ENCODE measurements around the gene WDR26.

The WDR26 gene

GRCh38 chr1:224390517-224390916, 44.1 kb downstream of the WDR26 start:
- H4K20me1 ChIP-seq (ENCODE audit: control insufficient read depth, insufficient read depth, low read depth, low read length): no peaks in the 10 kb centered on the region
- no peak for TF ChIP-seq CTCF (IDR thresholded peaks at IDR 0.05; ENCODE audit: low read depth, low read length, poor library complexity, severe bottlenecking)
- no peak for TF ChIP-seq EZH2phosphoT487 (IDR thresholded peaks at IDR 0.05; ENCODE audit: borderline replicate concordance, low read length)
- no peak overlapping the region for H3K4me3 ChIP-seq (ENCODE audit: low read length)
- H3K9me3 ChIP-seq (ENCODE audit: control insufficient read depth, insufficient read depth, low read length): no peaks in the 10 kb centered on the region
- no peaks in the 10 kb centered on the region for H3K27me3 ChIP-seq (ENCODE audit: control insufficient read depth, low read length)
- no peak overlapping the region for H3K4me2 ChIP-seq (ENCODE audit: low read length)
- no peaks in the 10 kb centered on the region for H3K79me2 ChIP-seq (ENCODE audit: control insufficient read depth, low read length)
- H3K4me1 ChIP-seq (ENCODE audit: control insufficient read depth, low read length): no peaks in the 10 kb centered on the region
- no peaks in the 10 kb centered on the region for H3K9me2 ChIP-seq (replicated peaks; ENCODE audit: control insufficient read depth, low read length)
- peaks cover 88% of the 10 kb centered on the region for H3K36me3 ChIP-seq (ENCODE audit: control insufficient read depth, low read length)
- no peak overlapping the region for H3K27ac ChIP-seq (ENCODE audit: low read depth, low read length)
- peaks cover 3% of the 10 kb centered on the region; the same call in 1 of the 2 replicates for H3F3A ChIP-seq (ENCODE audit: control insufficient read depth, insufficient read depth)

GRCh38 chr1:224387943-224388342, 46.7 kb downstream of the WDR26 start:
- no peaks in the 10 kb centered on the region for H3K9me3 ChIP-seq (ENCODE audit: control insufficient read depth, insufficient read depth, low read length)
- no peaks in the 10 kb centered on the region for H3K9me2 ChIP-seq (replicated peaks; ENCODE audit: control insufficient read depth, low read length)
- no peaks in the 10 kb centered on the region for H3K27me3 ChIP-seq (ENCODE audit: control insufficient read depth, low read length)
- peaks cover 62% of the 10 kb centered on the region for H3K36me3 ChIP-seq (ENCODE audit: control insufficient read depth, low read length)
- H3K79me2 ChIP-seq (ENCODE audit: control insufficient read depth, low read length): no peaks in the 10 kb centered on the region
- no peaks in the 10 kb centered on the region for H3K4me1 ChIP-seq (ENCODE audit: control insufficient read depth, low read length)
- TF ChIP-seq CTCF (IDR thresholded peaks at IDR 0.05; ENCODE audit: low read depth, low read length, poor library complexity, severe bottlenecking) (no peak), EZH2phosphoT487 (IDR thresholded peaks at IDR 0.05; ENCODE audit: borderline replicate concordance, low read length) (no peak)
- H3K4me3 ChIP-seq (ENCODE audit: low read length): no peak overlapping the region
- no peaks in the 10 kb centered on the region for H4K20me1 ChIP-seq (ENCODE audit: control insufficient read depth, insufficient read depth, low read depth, low read length)
- no peak overlapping the region for H3K4me2 ChIP-seq (ENCODE audit: low read length)
- H3K27ac ChIP-seq (ENCODE audit: low read depth, low read length): no peak overlapping the region
- H3F3A ChIP-seq (ENCODE audit: control insufficient read depth, insufficient read depth): peaks cover 9% of the 10 kb centered on the region

GRCh38 chr1:224387302-224387912, 47.2 kb downstream of the WDR26 start:
- no peaks in the 10 kb centered on the region for H3K9me3 ChIP-seq (ENCODE audit: control insufficient read depth, insufficient read depth, low read length)
- peaks cover 14% of the 10 kb centered on the region for H3F3A ChIP-seq (ENCODE audit: control insufficient read depth, insufficient read depth)
- no peaks in the 10 kb centered on the region for H3K9me2 ChIP-seq (replicated peaks; ENCODE audit: control insufficient read depth, low read length)
- H3K36me3 ChIP-seq (ENCODE audit: control insufficient read depth, low read length): peaks cover 57% of the 10 kb centered on the region
- H3K27ac ChIP-seq (ENCODE audit: low read depth, low read length): no peak overlapping the region
- no peaks in the 10 kb centered on the region for H3K79me2 ChIP-seq (ENCODE audit: control insufficient read depth, low read length)
- no peak for TF ChIP-seq EZH2phosphoT487 (IDR thresholded peaks at IDR 0.05; ENCODE audit: borderline replicate concordance, low read length)
- TF ChIP-seq CTCF (IDR thresholded peaks at IDR 0.05; ENCODE audit: low read depth, low read length, poor library complexity, severe bottlenecking): no peak
- H3K4me2 ChIP-seq (ENCODE audit: low read length): no peak overlapping the region
- no peaks in the 10 kb centered on the region for H3K27me3 ChIP-seq (ENCODE audit: control insufficient read depth, low read length)
- no peaks in the 10 kb centered on the region for H4K20me1 ChIP-seq (ENCODE audit: control insufficient read depth, insufficient read depth, low read depth, low read length)
- no peaks in the 10 kb centered on the region for H3K4me1 ChIP-seq (ENCODE audit: control insufficient read depth, low read length)
- H3K4me3 ChIP-seq (ENCODE audit: low read length): no peak overlapping the region
